Measurements from ENCODE around the gene MAMDC2.

GRCh38 chr9:70049672-70050271 lies 6.1 kb downstream of the MAMDC2 start:
- no peak for TF ChIP-seq CTCF (IDR thresholded peaks at IDR 0.05)
- no peak for TF ChIP-seq EP300 (IDR thresholded peaks at IDR 0.05)
- TF ChIP-seq POLR2A (IDR thresholded peaks at IDR 0.05) = peak; percentile 41

Measured in ovary (tissue), 3 donors.